Heart left ventricle (tissue), 16 donors: ENCODE results near the gene SND1. TPM values are rescaled to one million over a fixed set of nuclear protein-coding genes. Genes with fewer than 3 reads are reported as not detected.
A peak's percentile ranks its signal among the peaks of the same experiment; 100 is the strongest.

Source experiments
- ATAC-seq, 4 donors: fragments of 200-7000 bp; cut with Tn5 transposase; one replicate each; pipeline ENCODE4 v1.9.1; 2020 to 2022; ENCODE audit warnings: moderate library complexity in 4 of 4, mild to moderate bottlenecking in 3 of 4, moderate number of reproducible peaks in 1 of 4
- DNase-seq, 5 donors: peaks; one replicate each; pipeline ENCODE4 v3.0.0-alpha.2; 2020
- H3K27ac ChIP-seq, 12 donors: fragments of 200-600 bp; sonication (generic) in 4 of 12; one replicate each; pipeline versions ENCODE4 v1.5.0 to v1.8.0; 2016 to 2022; ENCODE audit warnings: mild to moderate bottlenecking in 2 of 12
- H3K27me3 ChIP-seq, 9 donors: fragments of 200-600 bp; sonication (generic) in 2 of 9; one replicate each; pipeline versions ENCODE4 v1.5.1 to v1.8.0; 2016 to 2022; ENCODE audit warnings: mild to moderate bottlenecking in 3 of 9
- H3K36me3 ChIP-seq, 9 donors: fragments of 200-600 bp; sonication (generic) in 2 of 9; one replicate each; pipeline versions ENCODE4 v1.5.0 to v1.8.0; 2018 to 2022; ENCODE audit warnings: mild to moderate bottlenecking in 2 of 9
- H3K4me1 ChIP-seq, 12 donors: fragments of 200-600 bp; sonication (generic) in 4 of 12; one replicate each; pipeline versions ENCODE4 v1.5.0 to v1.8.0; 2016 to 2022; ENCODE audit warnings: mild to moderate bottlenecking in 3 of 12
- H3K4me3 ChIP-seq, 12 donors: fragments of 200-600 bp; sonication (generic) in 4 of 12; one replicate each; pipeline versions ENCODE4 v1.5.0 to v1.8.0; 2017 to 2022; ENCODE audit warnings: mild to moderate bottlenecking in 9 of 12, moderate library complexity in 4 of 12
- H3K9me3 ChIP-seq, 12 donors: fragments of 200-600 bp; sonication (generic) in 4 of 12; one replicate each; pipeline versions ENCODE4 v1.5.0 to v1.8.0; 2016 to 2022; ENCODE audit warnings: mild to moderate bottlenecking in 1 of 12
- POLR2A ChIP-seq, 2 donors: fragments of 450-650 bp; IDR thresholded peaks; one replicate each; pipeline ENCODE4 v1.6.1; 2017; ENCODE audit warnings: antibody characterized with exemption in 2 of 2, mild to moderate bottlenecking in 2 of 2, moderate library complexity in 2 of 2
- WGBS, 4 donors: extraction: QIAGEN DNeasy Blood & Tissue Kit in 2 of 4; methylation state at CpG; one replicate each; pipeline versions ENCODE4 v1.1.5 to v1.1.7; 2013 to 2018; 5-methylcytosine and 5-hydroxymethylcytosine counted together
- intact Hi-C, 10 donors: fragments of 100-400 bp; cut with DNase I; formaldehyde crosslinking; loops; one replicate each; pipeline versions ENCODE4 v1.11.1 to v1.14.2; 2022
- polyA plus RNA-seq, 2 donors: library from polyadenylated mRNA; stranded (reverse); fragments of 200-250 nt; gene quantifications; one replicate each; pipeline ENCODE4 v1.2.3, GENCODE V29; 2013
- total RNA-seq, 9 donors: library from RNA; depleted of rRNA in 2 of 9; stranded (reverse); fragments of >200 nt in 2 of 9; fragmentation: NEBNext Ultra II Directional in 3 of 9; extraction: Animal tissue kit (Norgen Biotek cat#: 25700) in 3 of 9; gene quantifications; one replicate each; pipeline versions ENCODE4 v1.1.0 to v1.2.4, GENCODE V29; 2016 to 2023
- TF ChIP-seq, protein P1 (sequence below), 12 donors: fragments of 200-600 bp; sonication (generic) in 4 of 12; IDR thresholded peaks; one replicate each; pipeline versions ENCODE4 v1.5.0 to v1.8.0; 2018 to 2022; ENCODE audit warnings: antibody characterized with exemption in 12 of 12, mild to moderate bottlenecking in 5 of 12
- donor health status: ischemic (EF 13 %, LVEDD 7.1; RV severe dilation, severe dysfunction).
- donor health status: healthy with polysubstance abuse.
- donor health status: DM: no; HTN: yes; CAD: no.
- donor health status: DM: no; HTN: no; CAD: no.
- donor health status: ischemic (EF 25% LVEDD 6.9; RV normal size, moderate dysfunction).
- donor health status: ischemic (EF 25% LVEDD 5.7; RV mildly dilated, moderate dysfunction).
- donor health status: healthy.
- donor health status: DM: yes; HTN: yes; CAD: no.
- donor health status: ischemic (EF 35%, LVEDD 5.7; RV mildly dilated, moderate dysfunction).
- donor health status: nonischemic (EF 11% LVEDD 7.7; RV severe dilation, severe dysfunction).
- donor health status: DM: yes; HTN: yes; CAD: no.
- donor health status: PGD.
- donor health status: ischemic (EF 29% LVEDD 5.4; RV normal size, mild dysfunction).
- donor health status: nonischemic (EF 23%, LVEDD 6.1; RV moderate dilation, normal function).

Gene SND1
- total and polyA plus RNA-seq, 11 donors: 45.6 to 115 (median 76.3) TPM

DNA sequence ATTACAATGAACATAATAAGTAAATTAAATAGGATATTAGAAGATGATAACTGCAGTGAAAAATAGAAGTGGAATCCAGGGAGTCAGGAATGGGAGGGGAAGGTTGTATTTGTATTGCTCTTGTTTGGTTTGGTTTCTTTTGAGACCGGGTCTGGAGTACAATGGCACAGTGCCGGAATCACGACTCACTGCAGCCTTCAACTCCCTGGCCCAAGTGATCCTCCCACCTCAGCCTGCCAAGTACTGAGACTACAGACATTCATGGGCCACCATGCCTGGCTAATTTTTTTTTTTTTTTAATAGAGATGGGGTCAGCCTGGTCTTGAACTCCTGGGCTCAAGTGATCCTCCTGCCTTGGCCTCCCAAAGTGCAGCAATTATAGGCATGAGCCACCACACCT lies 439.1 kb downstream of the SND1 start:
- TF ChIP-seq POLR2A (IDR thresholded peaks at IDR 0.05): no peak
- TF ChIP-seq, protein P1, sequence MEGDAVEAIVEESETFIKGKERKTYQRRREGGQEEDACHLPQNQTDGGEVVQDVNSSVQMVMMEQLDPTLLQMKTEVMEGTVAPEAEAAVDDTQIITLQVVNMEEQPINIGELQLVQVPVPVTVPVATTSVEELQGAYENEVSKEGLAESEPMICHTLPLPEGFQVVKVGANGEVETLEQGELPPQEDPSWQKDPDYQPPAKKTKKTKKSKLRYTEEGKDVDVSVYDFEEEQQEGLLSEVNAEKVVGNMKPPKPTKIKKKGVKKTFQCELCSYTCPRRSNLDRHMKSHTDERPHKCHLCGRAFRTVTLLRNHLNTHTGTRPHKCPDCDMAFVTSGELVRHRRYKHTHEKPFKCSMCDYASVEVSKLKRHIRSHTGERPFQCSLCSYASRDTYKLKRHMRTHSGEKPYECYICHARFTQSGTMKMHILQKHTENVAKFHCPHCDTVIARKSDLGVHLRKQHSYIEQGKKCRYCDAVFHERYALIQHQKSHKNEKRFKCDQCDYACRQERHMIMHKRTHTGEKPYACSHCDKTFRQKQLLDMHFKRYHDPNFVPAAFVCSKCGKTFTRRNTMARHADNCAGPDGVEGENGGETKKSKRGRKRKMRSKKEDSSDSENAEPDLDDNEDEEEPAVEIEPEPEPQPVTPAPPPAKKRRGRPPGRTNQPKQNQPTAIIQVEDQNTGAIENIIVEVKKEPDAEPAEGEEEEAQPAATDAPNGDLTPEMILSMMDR (IDR thresholded peaks at IDR 0.05): no peak
- no peak for DNase-seq
- Histone ChIP-seq H3K4me1 (peaks cover 0 to 14% (median 0%) of the 10 kb centered on the region in 12 donors), H3K9me3 (no peaks in the 10 kb centered on the region), H3K27ac (no peak overlapping the region), H3K27me3 (no peaks in the 10 kb centered on the region), H3K4me3 (no peak overlapping the region), H3K36me3 (peaks cover 0 to 80% (median 48%) of the 10 kb centered on the region in 9 donors)
- 83 to 94% (median 86%) methylated on average over 3 of the region's 3 CpGs for WGBS, 4 donors
- no peak for ATAC-seq
- intact Hi-C loops: no loop called here

DNA sequence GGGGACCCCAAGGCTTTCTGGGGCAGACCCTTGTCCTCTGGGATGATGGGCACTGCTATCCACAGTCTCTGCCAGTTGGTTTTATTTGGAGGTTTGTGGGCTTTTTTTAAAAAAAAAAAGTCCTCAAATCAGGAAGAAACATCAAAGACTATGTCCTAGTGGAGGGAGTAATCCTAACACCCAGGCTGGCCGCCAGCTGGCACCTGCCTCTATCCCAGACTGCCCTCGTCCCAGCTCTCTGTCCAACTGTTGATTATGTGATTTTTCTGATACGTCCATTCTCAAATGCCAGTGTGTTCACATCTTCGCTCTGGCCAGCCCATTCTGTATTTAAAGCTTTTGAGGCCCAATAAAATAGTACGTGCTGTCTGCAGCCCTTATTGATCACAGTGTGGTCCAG lies 440.2 kb downstream of the SND1 start:
- TF ChIP-seq POLR2A (IDR thresholded peaks at IDR 0.05): no peak
- TF ChIP-seq, protein P1 (IDR thresholded peaks at IDR 0.05): no peak
- Histone ChIP-seq H3K27ac (no peak overlapping the region), H3K4me3 (no peak overlapping the region), H3K27me3 (no peaks in the 10 kb centered on the region), H3K9me3 (no peaks in the 10 kb centered on the region), H3K4me1 (peaks cover 0 to 14% (median 0%) of the 10 kb centered on the region in 12 donors), H3K36me3 (peaks cover 0 to 75% (median 41%) of the 10 kb centered on the region in 9 donors)
- 78 to 83% (median 81%) methylated on average over 5 of the region's 5 CpGs for WGBS, 4 donors
- intact Hi-C loops: no loop called here
- DNase-seq (peak in 1 of 5 donors; percentile 17), ATAC-seq (no peak)

DNA sequence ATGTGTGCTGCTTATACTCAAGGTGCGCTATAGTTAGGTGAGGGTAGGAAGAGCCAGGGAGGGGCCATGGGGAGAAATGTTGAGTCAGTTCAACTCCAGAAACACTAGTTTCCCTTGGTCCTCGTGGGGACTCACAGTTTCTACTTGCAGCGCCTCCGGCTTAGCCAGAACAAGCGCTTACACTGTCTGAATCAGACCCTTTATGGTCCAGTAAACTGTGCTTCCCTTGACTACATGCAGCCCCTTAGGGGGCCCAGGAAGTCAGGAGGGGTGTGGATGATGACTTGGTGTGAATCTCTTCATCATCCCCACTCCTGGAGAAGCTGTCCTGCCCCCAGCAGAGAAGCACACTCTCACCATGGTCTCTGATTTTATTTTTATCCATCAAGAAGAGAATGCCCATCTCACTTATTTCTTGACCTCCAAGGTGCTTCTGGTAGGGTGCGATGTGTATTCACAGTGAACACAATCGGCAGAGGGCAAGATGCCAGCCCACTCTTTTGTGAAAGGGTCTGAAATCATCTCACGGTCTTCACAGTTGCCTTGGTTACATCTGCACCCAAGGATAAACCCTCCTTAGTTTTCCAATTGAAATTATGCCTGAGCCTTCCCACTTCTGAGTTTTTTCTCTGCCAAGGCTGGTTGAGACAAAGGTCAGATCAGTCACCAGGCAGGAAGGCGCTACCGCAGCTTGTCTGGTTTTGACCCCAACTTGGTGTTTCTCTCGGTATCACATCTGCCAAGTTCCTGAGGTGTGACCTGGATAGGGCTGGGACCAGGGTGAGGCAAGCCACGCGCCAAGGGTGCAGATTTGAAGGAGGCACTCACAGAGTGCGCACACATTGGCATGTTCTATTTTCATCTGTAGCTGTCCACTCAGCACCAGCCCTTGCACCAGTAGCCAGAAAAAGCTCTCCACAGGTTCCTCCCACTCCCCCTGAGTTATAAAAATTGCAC lies 441.9 kb downstream of the SND1 start:
- peak in 2 of 5 donors; percentile 43 to 53 for DNase-seq
- WGBS, 4 donors: 64 to 74% (median 70%) methylated on average over 10 to 14 of the region's 14 CpGs

DNA sequence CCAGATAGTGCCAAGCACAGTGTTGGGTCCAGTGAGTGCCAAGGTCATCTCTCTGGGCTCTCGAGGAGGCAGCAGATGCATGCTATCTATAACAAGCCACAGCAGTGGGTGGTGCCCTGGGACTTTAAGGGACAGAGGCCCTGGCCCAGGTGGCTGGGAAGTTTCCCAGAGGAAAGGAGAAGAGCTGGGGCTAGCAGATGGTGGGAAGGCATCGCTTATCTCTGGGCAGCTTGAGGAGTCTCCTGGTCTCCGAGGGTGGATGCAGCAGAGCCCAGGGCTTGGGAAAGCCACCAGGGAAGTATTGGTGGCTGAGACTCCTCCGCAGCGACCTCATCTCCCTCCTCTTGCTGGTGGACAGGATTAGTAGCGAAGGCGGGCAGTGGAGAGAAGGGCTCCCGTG lies 442.7 kb downstream of the SND1 start:
- WGBS, 4 donors: 79 to 89% (median 88%) methylated on average over 8 of the region's 8 CpGs
- DNase-seq: peak in 1 of 5 donors; percentile 14
- no peaks in the 10 kb centered on the region for H3K27me3 ChIP-seq
- H3K9me3 ChIP-seq: no peaks in the 10 kb centered on the region
- ATAC-seq: peak in 1 of 4 donors; percentile 18
- TF ChIP-seq POLR2A (IDR thresholded peaks at IDR 0.05): no peak
- TF ChIP-seq, protein P1 (IDR thresholded peaks at IDR 0.05): no peak
- H3K4me3 ChIP-seq: no peak overlapping the region
- intact Hi-C loops: no loop called here
- peaks cover 0 to 58% (median 34%) of the 10 kb centered on the region in 9 donors for H3K36me3 ChIP-seq
- H3K27ac ChIP-seq: no peak overlapping the region
- H3K4me1 ChIP-seq: peaks cover 0 to 14% (median 0%) of the 10 kb centered on the region in 12 donors

More for the DNA sequence above, 441.9 kb downstream of the SND1 start:
- H3K27me3 ChIP-seq: no peaks in the 10 kb centered on the region
- H3K36me3 ChIP-seq: peaks cover 0 to 65% (median 41%) of the 10 kb centered on the region in 9 donors
- H3K27ac ChIP-seq: no peak overlapping the region
- TF ChIP-seq, protein P1 (IDR thresholded peaks at IDR 0.05): no peak
- TF ChIP-seq POLR2A (IDR thresholded peaks at IDR 0.05): no peak
- no peak overlapping the region for H3K4me3 ChIP-seq
- peak; percentile 66 to 95 (median 93) for ATAC-seq
- no peaks in the 10 kb centered on the region for H3K9me3 ChIP-seq
- peaks cover 0 to 14% (median 0%) of the 10 kb centered on the region in 12 donors for H3K4me1 ChIP-seq
- intact Hi-C loops: no loop called here
